OCI-M2 (cell line): ENCODE data around the gene MTSS2.

Experiments
- DNase-seq: peaks from one replicate; lab custom pipeline; 2025; ENCODE audit not compliant: unreplicated experiment; lab: John Stamatoyannopoulos, UW

MTSS2 gene

GRCh38 chr16:70701036-70701435, 15.2 kb upstream of the MTSS2 start:
- no peak for DNase-seq

DNA sequence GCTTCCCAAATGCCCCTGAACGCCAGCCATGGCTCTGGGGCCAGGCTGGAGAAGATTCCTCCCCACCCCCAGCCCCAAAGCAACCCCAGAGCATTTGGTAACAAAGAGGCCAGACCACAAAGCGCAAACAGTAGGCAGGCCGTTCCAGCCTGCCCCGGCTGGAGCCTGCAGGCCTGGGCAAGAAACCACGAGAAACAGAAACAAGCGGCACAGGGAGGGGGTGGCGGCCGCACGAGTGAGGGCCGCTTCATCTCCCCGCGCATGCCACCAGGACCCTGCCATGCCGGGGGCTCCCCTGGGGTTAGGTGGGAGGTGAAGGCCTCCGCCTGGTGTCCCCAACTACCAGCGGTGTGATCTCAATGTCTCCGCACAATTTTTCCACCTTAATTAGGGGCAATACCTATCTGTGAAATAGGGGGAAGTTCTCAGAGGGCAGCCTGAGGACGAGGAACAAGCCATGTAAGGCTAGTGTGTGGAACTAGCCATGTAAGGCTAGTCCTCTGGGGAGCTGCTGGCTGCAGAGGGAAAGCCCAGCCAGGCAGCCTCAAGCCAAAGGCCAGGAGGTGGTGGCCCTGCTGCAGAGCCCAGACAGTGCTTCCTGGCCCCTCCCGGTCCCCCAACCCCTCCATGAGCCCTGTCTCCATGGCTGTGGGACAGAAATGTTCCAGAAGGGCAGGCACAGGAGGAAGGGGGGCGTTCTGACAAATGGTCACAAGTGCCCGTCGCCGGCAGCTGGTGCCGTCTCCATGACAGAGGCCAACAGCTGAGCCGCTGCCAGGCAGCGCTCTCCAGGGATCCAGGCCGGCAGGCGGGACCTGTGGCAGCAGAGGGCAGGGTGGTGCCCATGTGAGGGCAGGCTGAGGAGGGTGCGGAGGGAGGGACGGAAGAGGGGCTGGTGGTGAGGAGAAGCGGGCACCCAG, 14.5 kb upstream of the MTSS2 start:
- DNase-seq = no peak

DNA sequence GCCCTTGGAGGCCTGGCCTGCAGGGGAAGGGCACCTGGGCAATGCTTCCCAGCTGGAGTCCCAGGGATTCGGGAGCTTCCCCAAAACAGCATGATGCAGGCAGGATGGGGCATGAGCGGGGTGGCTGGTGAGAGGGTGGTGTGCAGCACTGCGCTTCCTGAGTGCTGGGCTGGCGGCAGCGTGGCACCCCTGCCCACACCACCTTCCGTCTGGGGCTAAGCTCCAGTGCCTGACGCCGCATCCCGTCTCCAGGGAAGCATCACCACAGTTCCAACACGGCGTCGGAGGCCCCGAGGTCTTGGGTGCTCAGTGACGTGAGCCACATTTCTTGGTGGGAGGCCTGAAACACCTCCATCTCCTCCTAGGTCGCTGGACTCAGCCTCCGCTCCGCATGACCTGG, 13.8 kb upstream of the MTSS2 start:
- no peak for DNase-seq

GRCh38 chr16:70698901-70699300, 13.0 kb upstream of the MTSS2 start:
- no peak for DNase-seq

- no peak for DNase-seq
These were observed 11.8 kb upstream of the MTSS2 start for GRCh38 chr16:70697594-70698170.

- DNase-seq = no peak
These were observed 11.2 kb upstream of the MTSS2 start for GRCh38 chr16:70696952-70697593.

- DNase-seq = no peak
These were observed 10.5 kb upstream of the MTSS2 start for GRCh38 chr16:70696355-70696754.

- DNase-seq = no peak
These were observed 9.6 kb upstream of the MTSS2 start for GRCh38 chr16:70695331-70696070.

GRCh38 chr16:70694868-70695218, 9.0 kb upstream of the MTSS2 start:
- no peak for DNase-seq

GRCh38 chr16:70694088-70694867, 8.4 kb upstream of the MTSS2 start:
- DNase-seq = no peak

- no peak for DNase-seq
These were observed 7.2 kb upstream of the MTSS2 start for GRCh38 chr16:70692873-70693671.

DNA sequence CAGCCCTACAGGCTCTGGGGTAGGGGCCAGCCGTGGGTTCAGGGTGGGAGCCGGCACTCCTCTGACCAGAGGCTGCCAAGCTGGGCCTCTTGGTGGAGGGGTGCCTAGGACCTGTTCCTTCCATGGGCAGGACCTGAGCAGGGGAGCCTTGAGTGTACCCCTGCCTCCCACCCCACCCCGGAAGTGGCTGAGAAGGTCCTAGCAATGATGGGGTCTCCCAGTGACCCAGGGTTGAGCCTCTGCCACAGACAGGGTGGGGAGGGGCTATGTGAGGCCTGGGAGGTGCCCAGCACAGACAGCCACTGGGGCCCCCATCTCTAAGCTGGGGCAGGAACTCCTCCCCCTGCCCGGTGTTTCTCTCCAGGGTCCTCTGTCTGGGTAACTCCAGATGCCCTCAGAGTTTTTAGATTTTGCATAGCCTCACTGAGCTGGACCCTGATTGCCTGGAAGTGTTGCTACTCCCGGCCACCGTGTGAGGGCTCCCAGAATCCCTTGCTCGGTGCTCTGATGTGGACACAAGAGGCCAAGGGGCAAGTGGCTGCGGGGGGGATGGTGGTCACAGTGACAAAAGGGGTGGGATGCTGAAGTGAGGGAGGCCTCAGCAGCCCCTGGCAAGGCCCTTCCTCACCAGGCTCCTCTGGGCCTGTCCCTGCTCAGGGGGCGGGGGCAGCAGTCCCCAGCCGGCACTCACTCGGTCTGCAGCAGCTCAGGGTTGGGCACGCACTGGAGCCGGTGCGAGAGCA, 6.4 kb upstream of the MTSS2 start:
- no peak for DNase-seq

DNA sequence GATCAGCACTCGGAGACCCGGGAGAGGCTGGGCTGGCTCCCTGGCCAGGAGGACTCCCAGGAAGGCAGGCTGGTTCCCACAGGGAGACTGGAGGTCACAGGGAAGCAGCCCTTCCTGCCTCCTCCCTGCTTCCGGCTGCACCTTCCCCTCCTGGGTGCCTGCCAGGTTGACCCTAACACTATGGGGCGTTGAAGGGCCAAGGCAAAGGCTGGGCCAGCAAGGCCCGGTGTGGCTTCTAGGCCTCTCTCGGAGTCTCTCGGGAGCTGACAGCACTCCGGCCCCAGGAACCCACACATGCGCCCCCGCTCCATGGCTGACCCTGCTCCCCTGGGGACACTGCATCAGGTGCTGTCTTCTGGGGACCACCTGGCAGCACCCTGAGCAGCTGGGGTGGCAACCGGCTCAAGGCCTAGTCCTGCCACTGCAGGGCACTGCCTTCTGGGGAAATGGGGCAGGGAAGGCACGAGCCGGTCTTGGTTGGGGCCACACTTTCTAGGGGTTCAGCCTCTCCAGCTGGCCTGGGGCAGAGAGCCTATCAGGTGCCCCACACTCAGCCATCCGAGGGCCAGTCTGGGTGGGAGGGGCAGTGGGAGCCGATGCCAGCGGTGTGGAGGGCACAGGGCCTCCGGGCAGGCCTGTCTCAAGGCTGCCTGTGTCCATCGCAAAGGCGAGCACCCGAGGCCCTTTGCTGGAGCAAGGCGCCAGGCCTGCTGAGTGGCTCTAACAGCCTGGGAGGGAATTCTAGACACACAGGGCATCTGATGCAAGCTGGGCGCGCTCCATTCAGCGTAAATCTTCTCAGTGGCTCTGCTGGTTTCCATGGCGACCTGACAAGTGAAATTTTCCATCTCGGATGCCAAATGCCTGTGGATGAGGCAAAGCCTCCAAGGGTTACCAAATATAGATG, 5.6 kb upstream of the MTSS2 start:
- DNase-seq = no peak

GRCh38 chr16:70689970-70690891, 4.4 kb upstream of the MTSS2 start:
- no peak for DNase-seq

DNA sequence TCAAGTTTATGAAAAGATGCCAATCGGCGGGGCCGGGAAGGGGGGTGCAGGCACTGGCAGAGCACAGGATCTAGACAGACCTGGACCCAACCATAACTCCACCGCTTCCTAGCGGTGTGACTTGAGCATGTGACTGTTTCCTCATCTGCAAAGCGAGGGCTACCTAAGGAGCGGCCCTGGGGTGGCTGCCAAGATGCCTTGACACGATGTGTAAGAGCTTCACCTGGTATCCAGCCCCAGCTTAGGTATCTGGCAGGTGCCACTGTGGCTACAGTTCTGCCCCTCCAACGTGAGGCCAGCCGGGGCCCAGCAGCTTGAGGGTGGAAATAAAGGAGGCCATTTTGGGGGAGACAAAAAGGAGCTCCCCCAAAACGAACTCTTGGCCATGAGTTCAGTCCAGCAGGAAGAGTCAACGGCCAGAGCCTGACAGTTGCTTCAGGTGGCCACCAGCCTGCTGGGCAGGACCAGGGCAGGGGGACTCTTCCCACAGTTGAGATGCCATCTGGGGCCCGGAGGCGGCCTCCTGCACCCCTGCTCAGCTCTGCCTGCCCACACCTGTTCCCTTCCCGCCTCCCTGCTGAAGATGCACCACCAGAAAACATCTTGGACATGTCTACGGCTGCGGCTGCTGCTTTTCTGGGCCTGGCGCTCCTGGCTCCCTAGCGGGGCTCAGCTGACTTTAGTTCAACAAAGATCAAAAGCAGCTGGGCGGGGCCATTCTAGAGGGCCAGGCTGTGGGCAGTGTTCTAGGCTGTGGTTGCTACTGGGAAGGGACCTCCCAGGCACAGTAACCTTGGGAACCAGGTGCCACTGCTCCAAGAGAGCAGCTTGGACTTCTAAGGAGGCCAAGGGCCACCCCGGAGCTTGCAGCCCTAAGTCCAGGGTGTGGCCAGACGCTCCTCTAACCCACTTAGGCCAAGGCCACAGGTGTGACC, 3.4 kb upstream of the MTSS2 start:
- no peak for DNase-seq

DNA sequence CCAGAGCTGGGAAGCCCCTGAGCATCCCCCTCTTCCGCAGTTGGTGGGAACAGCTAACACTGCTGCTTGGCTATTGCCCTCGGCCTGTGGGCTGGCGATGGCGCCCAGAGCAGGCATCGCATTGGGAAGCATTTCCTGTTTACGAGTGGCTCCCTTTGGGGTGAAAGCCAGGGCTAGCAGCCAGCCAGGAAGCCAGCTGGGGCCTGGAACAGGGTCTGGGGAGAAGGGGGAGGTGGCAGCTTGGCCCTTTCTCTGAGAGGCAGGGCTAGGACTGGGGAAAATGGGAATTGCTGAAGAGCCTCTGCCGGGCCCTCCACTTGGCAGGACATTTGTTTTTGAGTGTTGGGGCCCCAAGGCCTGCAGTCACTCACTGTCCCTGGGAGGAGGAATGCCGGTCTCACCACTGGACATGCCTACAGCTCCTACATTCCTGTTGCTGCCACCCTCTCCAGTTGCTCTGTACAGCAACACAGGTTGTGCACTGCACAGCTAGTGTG, 2.4 kb upstream of the MTSS2 start:
- no peak for DNase-seq
